ENCODE measurements around the gene SMARCA4. TPM values are rescaled to one million over a fixed set of nuclear protein-coding genes. Genes with fewer than 3 reads are reported as not detected.
A peak's percentile ranks its signal among the peaks of the same experiment; 100 is the strongest.

SMARCA4 gene
- total and polyA plus RNA-seq, 2 donors from 2014 or later: 59.8 to 124 TPM

DNA sequence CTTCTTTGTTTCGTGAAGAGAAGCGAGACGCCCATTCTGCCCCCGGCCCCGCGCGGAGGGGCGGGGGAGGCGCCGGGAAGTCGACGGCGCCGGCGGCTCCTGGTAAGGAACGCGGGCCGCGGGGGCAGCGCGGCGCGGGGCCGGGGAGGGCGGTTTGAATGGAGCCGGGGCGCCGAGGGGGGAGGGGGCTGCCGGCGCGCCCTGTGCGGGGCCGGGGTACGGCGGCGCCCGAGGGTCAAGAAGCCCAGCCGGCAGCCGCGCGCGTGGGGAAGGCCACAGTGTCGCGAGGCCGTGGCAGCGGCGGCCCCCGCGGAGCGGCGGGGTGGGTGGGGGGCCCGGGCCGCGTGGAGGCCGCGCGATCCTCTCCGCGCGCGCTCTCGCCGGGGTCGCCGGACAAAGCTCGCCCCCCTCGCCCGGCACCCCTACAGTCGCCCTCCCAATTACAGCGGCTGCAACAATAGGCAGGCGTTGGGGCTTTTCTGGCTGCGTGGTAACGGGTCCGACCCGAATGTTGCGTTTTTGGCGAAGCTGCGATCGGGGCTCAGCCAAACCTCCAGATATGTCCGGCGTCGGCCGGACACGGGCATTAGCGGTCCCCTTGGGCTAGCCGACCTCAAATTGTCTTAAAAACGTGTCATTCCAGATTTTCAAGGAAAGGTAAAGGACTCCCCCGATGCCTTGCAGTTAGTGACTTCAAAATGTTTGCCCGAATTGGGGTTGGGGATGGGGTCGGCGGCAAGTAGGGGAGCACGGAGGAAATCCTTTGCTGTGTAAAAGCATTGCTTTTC lies 437 bp downstream of the SMARCA4 start:
- Histone ChIP-seq H3K9me3 (ENCODE audit: control insufficient read depth in 2 of 3, insufficient read depth in 1 of 3, low read length in 3 of 3) (no peaks in the 10 kb centered on the region), H3K4me3 (ENCODE audit: low read length in 3 of 3) (peak overlapping the region; percentile 88 to 94 (median 89)), H3K9ac (ENCODE audit: low read length in 3 of 3) (peak overlapping the region; percentile 76 to 93 (median 82)), H3K4me1 (ENCODE audit: control insufficient read depth in 2 of 3, insufficient read depth in 2 of 3, low read depth in 1 of 3, low read length in 3 of 3) (peaks cover 0 to 10% (median 3%) of the 10 kb centered on the region in 3 donors), H3K36me3 (ENCODE audit: control insufficient read depth in 2 of 3, insufficient read depth in 3 of 3, low read length in 3 of 3) (peaks cover 0 to 3% (median 0%) of the 10 kb centered on the region in 3 donors), H3K27ac (ENCODE audit: low read depth in 2 of 2, low read length in 2 of 2) (peak overlapping the region; percentile 71 to 83), H3K27me3 (ENCODE audit: control insufficient read depth, insufficient read depth, low read length) (no peaks in the 10 kb centered on the region)
- intact Hi-C loops (cut with DNase I): no loop called here
- FAIRE-seq (no peak), DNase-seq (peak; percentile 51 to 82 (median 61))
- TF ChIP-seq CTCF (IDR thresholded peaks at IDR 0.05; ENCODE audit: borderline replicate concordance, extremely low read depth, insufficient read depth): no peak

GRCh38 chr19:10962863-10963262 lies 2.0 kb downstream of the SMARCA4 start:
- Histone ChIP-seq H3K9me3 (ENCODE audit: control insufficient read depth in 2 of 3, insufficient read depth in 1 of 3, low read length in 3 of 3) (no peaks in the 10 kb centered on the region), H3K27me3 (ENCODE audit: control insufficient read depth, insufficient read depth, low read length) (no peaks in the 10 kb centered on the region), H3K9ac (ENCODE audit: low read length in 3 of 3) (no peak overlapping the region), H3K36me3 (ENCODE audit: control insufficient read depth in 2 of 3, insufficient read depth in 3 of 3, low read length in 3 of 3) (peaks cover 0 to 3% (median 0%) of the 10 kb centered on the region in 3 donors), H3K4me1 (ENCODE audit: control insufficient read depth in 2 of 3, insufficient read depth in 2 of 3, low read depth in 1 of 3, low read length in 3 of 3) (peaks cover 0 to 15% (median 3%) of the 10 kb centered on the region in 3 donors), H3K27ac (ENCODE audit: low read depth in 2 of 2, low read length in 2 of 2) (no peak overlapping the region), H3K4me3 (ENCODE audit: low read length in 3 of 3) (no peak overlapping the region)
- FAIRE-seq (no peak), DNase-seq (no peak)
- intact Hi-C loops (cut with DNase I): no loop called here
- no peak for TF ChIP-seq CTCF (IDR thresholded peaks at IDR 0.05; ENCODE audit: borderline replicate concordance, extremely low read depth, insufficient read depth)

GRCh38 chr19:10963865-10964264 lies 3.0 kb downstream of the SMARCA4 start:
- H3K27ac ChIP-seq (ENCODE audit: low read depth in 2 of 2, low read length in 2 of 2): no peak overlapping the region
- H3K4me3 ChIP-seq (ENCODE audit: low read length in 3 of 3): peak overlapping the region in 1 of 3 donors; percentile 3
- no peak for DNase-seq
- intact Hi-C loops (cut with DNase I): no loop called here
- FAIRE-seq: no peak
- H3K9ac ChIP-seq (ENCODE audit: low read length in 3 of 3): no peak overlapping the region
- peaks cover 0 to 3% (median 0%) of the 10 kb centered on the region in 3 donors for H3K36me3 ChIP-seq (ENCODE audit: control insufficient read depth in 2 of 3, insufficient read depth in 3 of 3, low read length in 3 of 3)
- TF ChIP-seq CTCF (IDR thresholded peaks at IDR 0.05; ENCODE audit: borderline replicate concordance, extremely low read depth, insufficient read depth): no peak
- H3K27me3 ChIP-seq (ENCODE audit: control insufficient read depth, insufficient read depth, low read length): no peaks in the 10 kb centered on the region
- no peaks in the 10 kb centered on the region for H3K9me3 ChIP-seq (ENCODE audit: control insufficient read depth in 2 of 3, insufficient read depth in 1 of 3, low read length in 3 of 3)
- peaks cover 2 to 20% (median 9%) of the 10 kb centered on the region in 3 donors for H3K4me1 ChIP-seq (ENCODE audit: control insufficient read depth in 2 of 3, insufficient read depth in 2 of 3, low read depth in 1 of 3, low read length in 3 of 3)

Measured in kidney (tissue), 14 donors.